Vagina (tissue), 2 donors: ENCODE results near the gene TLCD2. TPM values are rescaled to one million over a fixed set of nuclear protein-coding genes. Genes with fewer than 3 reads are reported as not detected.
"Not testable (repeated sequence)": the region's sequence is repeated elsewhere in the genome, so short reads cannot be mapped to it uniquely, and the experiment has no call there.

Experiments used
- DNase-seq, 2 donors: peaks; one replicate each; pipeline ENCODE4 v3.0.0-alpha.2; 2017; ENCODE audit errors: extremely low spot score in 2 of 2
- H3K27ac ChIP-seq: fragments of 200-600 bp; sonication (generic); one replicate; pipeline ENCODE4 v1.5.1; 2019
- H3K27me3 ChIP-seq: fragments of 200-600 bp; sonication (generic); one replicate; pipeline ENCODE4 v1.5.1; 2019
- H3K36me3 ChIP-seq, 2 donors: fragments of 200-600 bp; sonication (generic); one replicate each; pipeline ENCODE4 v1.5.1; 2017 to 2019
- H3K4me1 ChIP-seq: fragments of 200-600 bp; sonication (generic); one replicate; pipeline ENCODE4 v1.5.1; 2019
- H3K4me3 ChIP-seq, 2 donors: fragments of 200-600 bp; sonication (generic); 1 replicate in 1 of 2; 2 replicates in 1 of 2; pipeline ENCODE4 v1.5.1; 2016 to 2019
- H3K9me3 ChIP-seq: fragments of 200-600 bp; sonication (generic); one replicate; pipeline ENCODE4 v1.5.1; 2019
- POLR2A ChIP-seq, 2 donors: fragments of 450-650 bp; IDR thresholded peaks; one replicate each; pipeline ENCODE4 v1.6.1; 2017; ENCODE audit warnings: antibody characterized with exemption in 2 of 2, mild to moderate bottlenecking in 2 of 2, moderate library complexity in 2 of 2
- POLR2AphosphoS5 ChIP-seq, 2 donors: sonication (generic); formaldehyde crosslinking; IDR thresholded peaks; one replicate each; pipeline ENCODE4 v1.9.0; 2017; ENCODE audit warnings: antibody characterized with exemption in 2 of 2, mild to moderate bottlenecking in 2 of 2, low read depth in 1 of 2; ENCODE audit not compliant: insufficient read depth in 1 of 2
- intact Hi-C: fragments of 100-400 bp; cut with DNase I; formaldehyde crosslinking; loops from one replicate; pipeline ENCODE4 v1.15.1; 2023
- total RNA-seq: library from RNA; depleted of rRNA; stranded (reverse); fragments of >200 nt; gene quantifications from one replicate; pipeline ENCODE4 v1.2.3, GENCODE V29; 2016
- TF ChIP-seq, protein P1 (sequence below), 3 experiments: fragments of 450-650 bp in 2 of 3; fragments of 200-600 bp in 1 of 3; sonication (generic) in 1 of 3; IDR thresholded peaks; one replicate each; pipeline ENCODE4 v1.5.1; 2017 to 2019; ENCODE audit warnings: antibody characterized with exemption in 3 of 3, mild to moderate bottlenecking in 2 of 3, moderate library complexity in 2 of 3

The TLCD2 gene
- total RNA-seq, 1 donor from 2014 or later: 10.8 TPM

DNA sequence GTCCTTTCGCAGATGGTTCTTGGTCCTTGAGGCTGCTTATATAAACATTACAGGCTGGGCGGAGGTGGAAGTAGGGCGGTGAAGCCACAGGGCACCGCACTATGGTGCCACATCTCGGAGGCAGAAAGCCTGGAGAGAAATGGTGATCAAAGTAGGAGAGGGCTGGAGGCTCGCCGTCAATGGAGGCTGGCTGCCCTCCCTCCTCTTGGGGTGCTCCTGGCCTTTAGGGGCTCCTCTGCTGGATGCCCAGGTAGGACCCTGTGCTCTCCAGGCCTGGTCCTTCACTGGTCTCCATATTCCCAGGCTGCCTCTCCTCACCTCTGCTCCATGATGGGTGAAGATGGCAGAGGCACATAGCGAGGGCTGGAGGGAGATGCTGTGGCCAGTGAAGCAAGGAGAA lies 2.1 kb upstream of the TLCD2 start:
- Histone ChIP-seq H3K27me3 (no peaks in the 10 kb centered on the region), H3K4me3 (no peak overlapping the region), H3K4me1 (peaks cover 46% of the 10 kb centered on the region), H3K36me3 (peaks cover 0 to 5% of the 10 kb centered on the region in 2 donors), H3K27ac (peak overlapping the region; percentile 100), H3K9me3 (no peaks in the 10 kb centered on the region)
- intact Hi-C loops: loop anchor here (2.0 to 10.0 kb wide), 2 partner anchors 27 to 137 kb away; partner anchors contain the start of gene PRPF8
- no peak for DNase-seq
- TF ChIP-seq, protein P1, sequence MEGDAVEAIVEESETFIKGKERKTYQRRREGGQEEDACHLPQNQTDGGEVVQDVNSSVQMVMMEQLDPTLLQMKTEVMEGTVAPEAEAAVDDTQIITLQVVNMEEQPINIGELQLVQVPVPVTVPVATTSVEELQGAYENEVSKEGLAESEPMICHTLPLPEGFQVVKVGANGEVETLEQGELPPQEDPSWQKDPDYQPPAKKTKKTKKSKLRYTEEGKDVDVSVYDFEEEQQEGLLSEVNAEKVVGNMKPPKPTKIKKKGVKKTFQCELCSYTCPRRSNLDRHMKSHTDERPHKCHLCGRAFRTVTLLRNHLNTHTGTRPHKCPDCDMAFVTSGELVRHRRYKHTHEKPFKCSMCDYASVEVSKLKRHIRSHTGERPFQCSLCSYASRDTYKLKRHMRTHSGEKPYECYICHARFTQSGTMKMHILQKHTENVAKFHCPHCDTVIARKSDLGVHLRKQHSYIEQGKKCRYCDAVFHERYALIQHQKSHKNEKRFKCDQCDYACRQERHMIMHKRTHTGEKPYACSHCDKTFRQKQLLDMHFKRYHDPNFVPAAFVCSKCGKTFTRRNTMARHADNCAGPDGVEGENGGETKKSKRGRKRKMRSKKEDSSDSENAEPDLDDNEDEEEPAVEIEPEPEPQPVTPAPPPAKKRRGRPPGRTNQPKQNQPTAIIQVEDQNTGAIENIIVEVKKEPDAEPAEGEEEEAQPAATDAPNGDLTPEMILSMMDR (IDR thresholded peaks at IDR 0.05): no peak
- TF ChIP-seq POLR2A (IDR thresholded peaks at IDR 0.05) (no peak), POLR2AphosphoS5 (IDR thresholded peaks at IDR 0.05; ENCODE audit: insufficient read depth in 1 of 2, low read depth in 1 of 2) (no peak)

DNA sequence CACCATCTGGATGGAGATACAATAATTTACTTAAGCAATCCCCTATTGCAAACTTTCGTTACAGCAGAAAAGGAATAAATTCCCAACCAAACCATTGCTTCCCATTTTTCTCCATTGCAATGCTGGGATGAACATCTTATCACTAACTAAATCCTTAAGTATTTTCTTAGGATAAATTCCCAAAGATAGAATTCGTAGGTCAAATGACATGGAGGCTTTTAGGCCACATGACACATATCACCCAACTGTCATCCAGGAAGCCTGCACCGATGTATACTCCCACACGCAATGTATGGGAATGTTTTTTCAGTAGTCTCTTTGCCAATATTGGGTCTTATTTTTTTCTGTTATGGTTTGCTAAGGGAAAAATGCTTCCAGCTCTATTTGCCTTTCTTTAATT lies 1.6 kb upstream of the TLCD2 start:
- Histone ChIP-seq H3K9me3 (no peaks in the 10 kb centered on the region), H3K27ac (peak overlapping the region; percentile 100), H3K27me3 (no peaks in the 10 kb centered on the region), H3K36me3 (peaks cover 0 to 5% of the 10 kb centered on the region in 2 donors), H3K4me3 (no peak overlapping the region), H3K4me1 (peaks cover 45% of the 10 kb centered on the region)
- TF ChIP-seq, protein P1 (IDR thresholded peaks at IDR 0.05): no peak
- no peak for TF ChIP-seq POLR2A (IDR thresholded peaks at IDR 0.05)
- no peak for TF ChIP-seq POLR2AphosphoS5 (IDR thresholded peaks at IDR 0.05; ENCODE audit: insufficient read depth in 1 of 2, low read depth in 1 of 2)
- DNase-seq: no peak
- intact Hi-C loops: loop anchor here (2.0 to 10.0 kb wide), 2 partner anchors 27 to 137 kb away; partner anchors contain the start of gene PRPF8

DNA sequence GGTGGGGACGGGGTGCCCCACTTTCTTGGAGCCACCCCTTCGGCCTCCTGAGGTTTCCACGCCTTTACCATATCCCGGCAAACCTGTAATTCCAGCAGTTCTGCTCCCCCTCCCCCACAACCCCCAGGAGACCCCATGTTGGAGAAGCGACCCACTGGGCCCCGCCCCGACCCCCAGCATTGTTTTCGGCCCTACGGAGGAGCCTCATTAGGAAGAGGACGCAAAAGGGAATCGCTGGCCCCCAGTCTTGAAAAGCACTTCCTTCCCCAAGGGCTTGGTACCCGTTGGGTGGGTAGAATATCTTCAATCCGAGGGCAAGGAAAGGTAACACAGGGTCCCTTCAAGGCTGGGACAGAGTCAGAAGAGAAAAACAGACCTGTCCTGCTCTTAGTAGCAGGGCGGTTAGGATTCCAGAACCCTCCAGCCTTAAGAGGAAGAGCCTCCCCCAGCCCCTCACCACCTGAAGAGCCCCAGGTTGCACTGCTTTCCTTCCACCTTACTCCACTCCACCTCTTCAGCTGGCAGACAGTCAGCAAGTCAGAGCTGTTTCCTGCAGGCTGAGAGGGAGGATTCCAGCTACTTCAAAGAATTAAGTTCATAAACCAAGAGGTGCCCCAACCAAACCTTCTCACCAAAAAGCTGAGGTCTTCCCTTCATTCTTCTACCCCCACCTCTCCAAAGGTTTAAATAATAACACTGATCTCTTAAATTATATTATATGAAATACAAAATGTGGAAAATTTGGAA lies 803 bp upstream of the TLCD2 start:
- no peak for TF ChIP-seq POLR2A (IDR thresholded peaks at IDR 0.05)
- TF ChIP-seq, protein P1 (IDR thresholded peaks at IDR 0.05): no peak
- TF ChIP-seq POLR2AphosphoS5 (IDR thresholded peaks at IDR 0.05; ENCODE audit: insufficient read depth in 1 of 2, low read depth in 1 of 2): no peak
- Histone ChIP-seq H3K36me3 (peaks cover 0 to 5% of the 10 kb centered on the region in 2 donors), H3K4me1 (peaks cover 45% of the 10 kb centered on the region), H3K4me3 (peak overlapping the region; percentile 67 to 69), H3K9me3 (no peaks in the 10 kb centered on the region), H3K27ac (peak overlapping the region; percentile 77), H3K27me3 (no peaks in the 10 kb centered on the region)
- peak in 1 of 2 donors; percentile 87 for DNase-seq
- intact Hi-C loops: loop anchor here (10.0 kb wide), 1 partner anchor 136 kb away; no protein-coding TSS in a partner anchor

DNA sequence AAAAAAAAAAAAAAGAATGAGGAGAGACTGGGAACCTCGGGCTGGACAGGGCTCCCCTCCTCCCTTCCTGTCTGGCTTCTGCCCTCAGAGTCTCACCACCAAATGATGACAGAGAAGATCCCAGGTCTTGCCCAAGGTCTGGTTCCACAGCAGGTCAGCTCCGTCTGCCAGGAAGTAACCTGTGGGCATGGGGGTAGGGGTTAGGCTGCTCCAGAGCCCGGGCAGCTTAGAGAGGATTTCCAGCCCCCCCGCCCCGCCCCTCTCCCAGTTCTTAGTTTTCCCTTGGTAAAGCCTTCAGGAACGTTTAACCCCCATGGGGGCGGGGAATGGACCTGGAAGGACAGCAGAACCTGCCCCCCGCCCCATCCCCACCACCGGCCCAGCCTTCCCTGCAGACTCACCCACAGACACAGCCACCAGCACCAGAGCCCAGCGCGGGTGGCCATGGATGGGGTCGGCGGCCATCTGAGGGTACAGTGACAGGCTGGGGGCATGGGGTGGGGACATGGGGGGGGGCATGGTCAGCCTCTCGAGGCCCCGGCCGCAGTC lies 700 bp downstream of the TLCD2 start:
- peak overlapping the region; percentile 67 to 69 for H3K4me3 ChIP-seq
- H3K27ac ChIP-seq: peak overlapping the region; percentile 77
- no peaks in the 10 kb centered on the region for H3K9me3 ChIP-seq
- peaks cover 0 to 5% of the 10 kb centered on the region in 2 donors for H3K36me3 ChIP-seq
- peaks cover 37% of the 10 kb centered on the region for H3K4me1 ChIP-seq
- intact Hi-C loops: no loop called here
- H3K27me3 ChIP-seq: no peaks in the 10 kb centered on the region
- DNase-seq: no peak
- TF ChIP-seq POLR2A (IDR thresholded peaks at IDR 0.05): no peak
- TF ChIP-seq POLR2AphosphoS5 (IDR thresholded peaks at IDR 0.05; ENCODE audit: insufficient read depth in 1 of 2, low read depth in 1 of 2): no peak
- TF ChIP-seq, protein P1 (IDR thresholded peaks at IDR 0.05): no peak

DNA sequence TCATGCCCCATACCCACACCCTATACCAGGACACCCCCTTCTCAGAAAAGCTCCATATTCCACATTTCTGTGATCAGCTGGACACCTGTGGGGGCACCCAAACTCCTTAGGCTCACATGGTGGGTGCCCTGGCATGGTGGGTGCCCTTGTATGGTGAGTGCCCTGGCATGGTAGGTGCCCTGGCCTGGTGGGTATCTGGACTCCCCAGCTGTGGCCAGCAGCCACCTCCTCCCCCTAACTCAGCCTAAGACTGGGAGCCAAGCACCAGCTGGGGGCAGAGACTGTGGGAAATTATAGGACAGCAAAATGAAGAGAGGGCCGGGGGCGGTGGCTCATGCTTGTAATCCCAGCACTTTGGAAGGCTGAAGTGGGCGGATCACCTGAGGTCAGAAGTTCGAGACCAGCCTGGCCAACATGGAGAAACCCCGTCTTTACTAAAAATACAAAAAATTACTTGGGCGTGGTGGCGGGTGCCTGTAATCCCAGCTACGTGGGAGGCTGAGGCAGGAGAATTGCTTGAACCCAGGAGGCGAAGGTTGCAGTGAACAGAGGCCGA lies 1.3 kb downstream of the TLCD2 start:
- intact Hi-C loops, H3K27ac ChIP-seq, DNase-seq, H3K27me3 ChIP-seq, H3K9me3 ChIP-seq, H3K36me3 ChIP-seq, H3K4me3 ChIP-seq: not testable (repeated sequence)
- peaks cover 31% of the 10 kb centered on the region for H3K4me1 ChIP-seq
